ENCODE results near the gene CIB4.
"Not testable (repeated sequence)": the region's sequence is repeated elsewhere in the genome, so short reads cannot be mapped to it uniquely, and the experiment has no call there.

CIB4 gene

DNA sequence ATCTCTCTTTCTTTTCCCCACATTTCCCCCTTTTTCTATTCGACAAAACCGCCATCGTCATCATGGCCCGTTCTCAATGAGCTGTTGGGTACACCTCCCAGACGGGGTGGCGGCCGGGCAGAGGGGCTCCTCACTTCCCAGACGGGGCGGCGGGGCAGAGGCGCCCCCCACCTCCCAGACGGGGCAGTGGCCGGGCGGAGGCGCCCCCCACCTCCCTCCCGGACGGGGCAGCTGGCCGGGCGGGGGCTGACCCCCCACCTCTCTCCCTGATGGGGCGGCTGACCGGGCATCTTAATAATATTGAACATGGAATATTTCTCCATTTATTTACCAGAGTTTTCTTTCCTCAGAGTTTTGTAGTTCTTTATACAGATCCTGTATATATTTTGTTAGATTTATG lies 24.1 kb upstream of the CIB4 start:
- DNase-seq: not testable (repeated sequence)

GRCh38 chr2:26660363-26660962 lies 19.3 kb upstream of the CIB4 start:
- no peak for DNase-seq

GRCh38 chr2:26658691-26659346 lies 17.7 kb upstream of the CIB4 start:
- no peak for DNase-seq

DNA sequence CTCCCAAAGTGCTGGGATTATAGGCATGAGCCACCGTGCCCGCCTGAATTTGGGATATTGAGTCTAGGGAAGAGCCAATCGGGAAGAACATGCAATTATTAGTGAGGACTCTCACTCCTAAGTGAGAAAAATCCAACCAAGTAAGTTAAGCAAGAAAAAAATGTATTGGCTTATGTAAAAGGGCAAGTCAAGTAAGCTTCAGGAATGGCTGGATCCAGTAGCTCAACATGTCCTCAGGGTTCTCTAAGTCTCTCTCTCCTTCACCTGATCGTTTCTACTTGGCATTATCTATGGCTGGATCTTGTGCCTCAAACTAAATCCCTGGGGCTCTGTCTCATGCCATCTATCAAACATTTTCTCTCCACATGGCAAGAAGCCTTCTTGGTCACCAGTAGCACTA lies 16.1 kb upstream of the CIB4 start:
- no peak for DNase-seq

DNA sequence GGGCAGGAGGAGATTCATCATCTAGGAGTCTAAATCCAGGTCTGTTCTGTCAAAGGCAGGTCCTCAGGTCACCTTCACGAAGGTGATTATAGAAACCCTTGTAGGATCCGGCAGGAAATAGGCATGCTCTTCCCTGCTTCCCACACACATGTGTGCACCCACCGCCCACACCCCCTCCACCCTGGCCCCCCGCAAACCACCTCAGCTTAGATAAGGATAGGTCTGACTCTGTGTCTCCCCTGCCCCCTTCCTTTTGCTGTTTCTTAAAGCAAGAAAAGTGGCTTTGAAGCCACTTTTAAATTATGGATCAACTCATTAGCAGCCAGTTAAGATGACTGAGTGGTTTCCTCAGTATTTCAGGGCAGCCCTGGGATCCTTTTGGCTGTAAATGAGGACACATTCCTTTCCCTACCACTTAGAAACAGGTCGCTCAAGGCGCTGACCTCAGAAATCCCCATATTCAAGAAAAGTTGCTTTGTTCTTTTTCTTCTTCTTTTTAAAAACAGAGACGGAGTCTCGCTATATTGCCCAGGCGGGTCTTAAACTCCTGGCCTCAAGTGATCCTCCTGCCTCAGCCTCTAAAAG lies 14.5 kb upstream of the CIB4 start:
- DNase-seq: no peak

GRCh38 chr2:26655120-26655519 lies 14.0 kb upstream of the CIB4 start:
- not testable (repeated sequence) for DNase-seq

GRCh38 chr2:26654061-26654340 lies 12.8 kb upstream of the CIB4 start:
- no peak for DNase-seq

DNA sequence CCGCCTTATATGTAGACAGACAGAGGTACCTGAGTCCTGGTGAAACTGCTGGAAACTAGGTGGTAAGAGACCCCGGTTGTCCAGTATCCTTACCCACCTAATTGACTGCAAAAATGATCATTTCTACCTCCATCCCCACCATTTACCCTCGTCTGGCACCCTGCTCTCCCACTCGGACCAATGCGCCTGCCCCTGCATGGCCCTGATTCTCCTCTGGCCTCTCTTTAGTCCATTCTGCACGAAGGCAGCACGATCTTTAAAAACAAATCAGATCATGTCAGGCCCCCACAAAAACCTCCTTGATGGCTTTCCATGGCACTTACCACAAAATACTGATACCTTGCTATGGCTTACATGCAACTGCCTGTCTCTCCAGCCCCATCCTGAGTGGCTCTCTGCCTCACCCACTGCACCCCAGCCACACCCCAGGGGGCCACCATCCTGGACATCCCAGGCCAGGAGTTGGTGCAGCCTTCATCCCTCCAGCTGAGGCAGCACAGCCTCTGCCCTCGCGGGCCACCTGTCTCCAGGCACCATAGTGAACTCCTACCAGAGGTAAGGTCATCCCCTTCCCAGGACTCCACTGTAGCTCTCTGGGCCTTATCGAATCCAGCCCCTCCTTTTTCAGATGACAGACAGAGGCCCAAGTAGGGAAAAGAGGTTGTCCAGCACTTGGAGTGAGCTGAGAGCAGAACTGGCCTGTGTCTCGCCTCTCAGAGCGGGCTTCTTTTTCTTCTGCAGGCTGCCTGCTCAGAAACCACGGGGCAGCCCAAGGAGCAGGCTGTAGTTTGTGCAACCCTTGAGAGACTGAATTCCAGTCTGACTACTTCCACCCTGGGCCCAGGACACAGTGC lies 12.3 kb upstream of the CIB4 start:
- no peak for DNase-seq

- no peak for DNase-seq
Measured at GRCh38 chr2:26652361-26653041, 11.3 kb upstream of the CIB4 start.

DNA sequence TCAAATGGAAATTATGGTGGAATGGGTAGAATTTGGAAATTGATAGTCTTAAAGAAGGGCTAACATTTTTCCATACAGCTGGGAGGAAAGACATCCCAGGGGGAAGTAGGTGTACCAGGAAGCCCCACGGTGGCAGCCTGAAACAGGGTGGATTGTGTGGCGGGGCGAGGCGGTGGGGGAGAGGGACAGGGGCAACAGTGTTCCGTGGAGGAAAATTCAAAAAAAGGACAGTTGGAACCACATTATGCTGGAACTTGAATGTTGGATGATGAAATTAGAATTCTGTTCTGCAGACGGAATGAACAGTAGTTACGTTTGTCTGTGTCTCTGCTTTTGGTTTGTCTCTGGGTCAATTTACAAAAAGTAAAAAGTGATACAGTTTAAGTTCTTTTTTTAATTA lies 10.6 kb upstream of the CIB4 start:
- no peak for DNase-seq

GRCh38 chr2:26651470-26651771 lies 10.3 kb upstream of the CIB4 start:
- no peak for DNase-seq

DNA sequence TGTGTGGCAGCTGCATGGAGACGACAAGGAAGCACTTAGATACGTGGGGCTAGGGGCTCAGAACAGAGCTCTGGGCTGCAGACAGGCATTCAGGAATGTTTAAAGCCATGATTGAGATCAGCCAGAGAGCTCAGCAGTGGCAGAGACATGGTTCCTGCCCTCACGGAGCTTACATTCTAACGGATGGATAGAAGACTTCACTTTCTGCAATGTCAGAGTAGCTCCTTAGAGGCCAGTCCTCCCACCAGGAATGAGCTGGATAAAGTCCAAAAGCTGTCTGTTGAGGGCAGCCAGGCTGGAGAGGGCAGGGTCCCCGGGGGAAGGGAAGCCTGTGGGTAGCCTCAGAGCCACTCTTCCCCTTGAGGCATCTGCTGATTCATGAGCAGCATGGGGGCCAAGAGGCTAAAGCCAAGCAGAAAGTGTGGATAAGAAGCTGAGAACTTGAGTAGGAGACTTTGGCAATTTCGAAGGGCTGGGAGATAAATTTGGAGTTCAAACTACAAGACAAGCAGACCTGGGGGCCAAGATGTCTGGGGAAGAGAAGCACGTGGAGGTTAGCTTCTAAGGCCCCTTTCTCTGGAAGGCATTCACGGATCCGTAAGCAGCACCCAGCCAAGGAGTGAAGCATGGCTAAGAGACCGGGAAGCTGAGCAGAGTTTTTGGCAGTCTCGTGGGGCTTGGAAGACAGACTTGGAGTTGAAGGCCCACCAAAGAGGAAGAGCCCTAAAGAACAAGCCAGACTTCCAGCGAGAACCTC lies 9.7 kb upstream of the CIB4 start:
- DNase-seq: no peak

GRCh38 chr2:26649992-26650712 lies 9.0 kb upstream of the CIB4 start:
- DNase-seq: no peak

- DNase-seq: no peak
Measured at GRCh38 chr2:26649322-26649721, 8.2 kb upstream of the CIB4 start.

DNA sequence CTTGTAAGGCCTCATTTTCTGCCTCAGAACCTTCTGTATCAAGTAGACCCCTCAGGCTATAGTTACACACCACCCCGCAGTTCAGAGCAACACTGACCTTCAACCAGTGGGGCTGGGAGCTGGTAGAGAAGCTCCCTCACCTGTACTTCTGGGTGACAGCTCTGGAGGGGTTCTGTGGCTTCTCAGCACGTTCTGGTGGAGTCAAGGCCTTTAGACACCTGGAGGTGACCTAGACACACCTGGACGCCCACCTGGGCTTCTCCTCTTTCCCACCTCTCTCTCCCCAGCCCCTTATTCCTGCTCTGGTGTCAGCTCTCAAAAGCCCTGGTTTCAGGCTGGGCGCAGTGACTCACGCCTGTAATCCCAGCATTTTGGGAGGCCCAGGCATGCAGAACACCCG lies 7.3 kb upstream of the CIB4 start:
- no peak for DNase-seq

DNA sequence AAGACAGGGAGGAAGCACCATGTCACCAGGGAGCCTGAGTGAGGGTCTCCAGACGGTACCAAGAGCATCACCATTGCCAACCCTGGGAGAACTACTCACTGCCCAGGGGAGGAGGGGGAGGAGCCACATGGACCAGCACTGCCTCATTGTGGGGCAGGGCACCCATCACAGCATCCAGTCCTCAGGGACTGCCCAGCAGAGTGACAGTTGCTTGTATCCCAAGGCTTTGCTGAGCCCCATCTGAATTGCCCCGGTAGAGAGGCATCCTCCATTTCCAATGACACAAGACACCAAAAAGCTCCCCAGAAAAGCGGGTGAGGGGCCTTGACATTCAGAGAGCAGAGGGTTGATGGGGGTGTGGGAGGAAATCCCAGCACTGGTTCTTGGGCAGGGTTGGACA lies 6.8 kb upstream of the CIB4 start:
- DNase-seq: no peak

GRCh38 chr2:26646986-26647672 lies 6.0 kb upstream of the CIB4 start:
- no peak for DNase-seq

DNA sequence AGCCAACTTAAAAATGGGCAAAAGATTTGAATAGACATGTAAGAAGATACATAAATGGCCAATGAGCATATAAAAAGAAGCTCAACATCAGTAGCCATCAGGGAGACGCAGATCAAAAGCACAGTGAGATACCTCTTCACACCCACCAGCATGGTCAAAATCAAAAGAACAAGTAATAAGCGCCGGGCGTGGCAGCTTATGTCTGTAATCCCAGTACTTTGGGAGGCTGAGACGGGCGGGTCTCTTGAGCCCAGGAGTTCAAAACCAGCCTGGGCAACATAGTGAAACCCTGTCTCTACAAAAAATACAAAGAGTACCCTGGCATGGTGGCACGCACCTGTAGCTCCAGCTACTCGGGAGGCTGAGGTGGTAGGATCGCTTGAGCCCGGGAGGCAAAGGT lies 4.6 kb upstream of the CIB4 start:
- no peak for DNase-seq

- DNase-seq: no peak
Measured at GRCh38 chr2:26644188-26644835, 3.1 kb upstream of the CIB4 start.

DNA sequence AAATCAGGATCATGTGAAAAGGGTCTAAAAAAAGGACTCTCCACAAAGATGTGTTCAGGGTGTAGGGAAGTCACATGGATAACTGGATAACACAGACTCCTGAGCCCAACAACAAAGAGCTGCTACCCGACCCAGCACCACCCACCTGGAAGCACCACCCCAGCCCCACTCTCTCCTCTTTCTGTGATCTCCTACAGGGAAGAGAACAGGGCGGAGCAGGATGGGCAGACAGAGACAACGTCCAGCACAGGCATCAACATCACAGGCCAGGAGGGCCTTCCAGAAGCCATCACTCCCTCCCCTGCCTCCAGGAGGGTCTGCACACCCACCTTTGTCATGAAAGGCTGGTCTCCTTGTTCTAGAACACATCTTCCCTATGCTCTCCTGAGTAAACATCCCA lies 1.3 kb upstream of the CIB4 start:
- DNase-seq: no peak

GRCh38 chr2:26640331-26640745 lies 828 bp downstream of the CIB4 start:
- DNase-seq: no peak

Measured in activated T-cell treated with anti-CD3 and anti-CD28 coated beads, Interleukin-2, amount 50 U/mL, for 48 hours (primary cell).